ENCODE measurements around the gene VPS50. TPM values are rescaled to one million over a fixed set of nuclear protein-coding genes. Genes with fewer than 3 reads are reported as not detected.
"Not testable (repeated sequence)": the region's sequence is repeated elsewhere in the genome, so short reads cannot be mapped to it uniquely, and the experiment has no call there.

The VPS50 gene
- total RNA-seq, 2 donors from 2014 or later, result 23.4 to 25.7 TPM

DNA sequence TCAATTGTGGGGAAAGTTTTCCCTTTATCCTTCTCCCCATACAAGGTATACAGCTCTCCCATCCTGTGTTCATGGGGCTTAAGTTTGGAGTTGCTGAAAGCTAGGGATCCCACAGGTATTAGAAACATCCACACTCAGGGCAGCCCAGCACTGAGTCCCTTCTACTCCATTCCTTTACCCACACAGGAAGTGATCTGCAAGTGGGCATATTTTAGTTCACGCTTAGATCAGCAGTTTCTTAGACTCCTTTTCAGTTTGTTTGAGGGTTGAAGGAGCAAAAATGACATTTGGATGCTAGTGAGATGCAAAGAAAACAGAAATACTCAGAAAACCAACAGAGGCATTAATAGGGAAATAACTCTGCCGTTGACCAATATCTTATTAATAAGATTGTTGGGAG lies 134.7 kb downstream of the VPS50 start:
- ATAC-seq (replicated peaks in 1 of 2) (no peak), DNase-seq (no peak)
- peaks cover 3% of the 10 kb centered on the region in 2 donors for H3K9me3 Mint-ChIP-seq
- no peaks in the 10 kb centered on the region for H3K4me1 Mint-ChIP-seq (ENCODE audit: low read depth)
- peaks cover 0 to 3% of the 10 kb centered on the region in 2 donors for H3K36me3 Mint-ChIP-seq (ENCODE audit: insufficient read depth in 2 of 2)
- H3K27me3 Mint-ChIP-seq (ENCODE audit: low read depth), result no peaks in the 10 kb centered on the region
- no peak overlapping the region for H3K4me3 Mint-ChIP-seq
- no peak overlapping the region for H3K27ac Mint-ChIP-seq

DNA sequence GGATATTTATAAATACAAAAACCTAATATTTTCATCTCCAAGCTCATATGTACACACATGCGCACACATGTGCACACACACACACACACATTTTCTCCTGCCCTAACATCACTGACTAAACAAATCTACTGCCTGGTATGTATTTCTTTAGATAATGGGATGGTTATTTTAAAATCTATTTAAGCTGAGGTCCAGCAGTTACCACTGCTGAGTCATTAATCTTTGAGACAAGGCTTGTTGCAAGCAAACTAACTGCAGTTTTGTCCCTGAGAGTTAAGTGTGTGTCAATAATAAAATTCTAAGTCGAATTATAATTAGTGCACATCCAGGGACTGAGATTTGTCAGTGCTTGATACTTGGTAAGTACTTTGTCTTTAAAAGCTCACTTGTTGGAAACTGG lies 135.1 kb downstream of the VPS50 start:
- ATAC-seq (replicated peaks in 1 of 2), result no peak
- Mint-ChIP-seq H3K36me3 (ENCODE audit: insufficient read depth in 2 of 2) (peaks cover 0 to 3% of the 10 kb centered on the region in 2 donors), H3K4me3 (no peak overlapping the region), H3K4me1 (ENCODE audit: low read depth) (no peaks in the 10 kb centered on the region), H3K9me3 (peaks cover 3% of the 10 kb centered on the region in 2 donors), H3K27me3 (ENCODE audit: low read depth) (no peaks in the 10 kb centered on the region), H3K27ac (no peak overlapping the region)
- DNase-seq, result no peak

GRCh38 chr7:93370937-93371336 lies 138.8 kb downstream of the VPS50 start:
- H3K4me3 Mint-ChIP-seq; H3K9me3 Mint-ChIP-seq; DNase-seq; ATAC-seq (replicated peaks in 1 of 2); H3K36me3 Mint-ChIP-seq (ENCODE audit: insufficient read depth in 2 of 2); H3K4me1 Mint-ChIP-seq (ENCODE audit: low read depth); H3K27ac Mint-ChIP-seq: not testable (repeated sequence)
- H3K27me3 Mint-ChIP-seq (ENCODE audit: low read depth), result peaks cover 10% of the 10 kb centered on the region

- ATAC-seq (replicated peaks in 1 of 2), result no peak
- Mint-ChIP-seq H3K4me1 (ENCODE audit: low read depth) (no peaks in the 10 kb centered on the region), H3K27me3 (ENCODE audit: low read depth) (peaks cover 24% of the 10 kb centered on the region), H3K9me3 (peaks cover 3% of the 10 kb centered on the region in 2 donors), H3K27ac (no peak overlapping the region), H3K36me3 (ENCODE audit: insufficient read depth in 2 of 2) (peaks cover 0 to 3% of the 10 kb centered on the region in 2 donors), H3K4me3 (no peak overlapping the region)
- DNase-seq, result no peak
Observed at GRCh38 chr7:93373537-93373936, 141.4 kb downstream of the VPS50 start.

DNA sequence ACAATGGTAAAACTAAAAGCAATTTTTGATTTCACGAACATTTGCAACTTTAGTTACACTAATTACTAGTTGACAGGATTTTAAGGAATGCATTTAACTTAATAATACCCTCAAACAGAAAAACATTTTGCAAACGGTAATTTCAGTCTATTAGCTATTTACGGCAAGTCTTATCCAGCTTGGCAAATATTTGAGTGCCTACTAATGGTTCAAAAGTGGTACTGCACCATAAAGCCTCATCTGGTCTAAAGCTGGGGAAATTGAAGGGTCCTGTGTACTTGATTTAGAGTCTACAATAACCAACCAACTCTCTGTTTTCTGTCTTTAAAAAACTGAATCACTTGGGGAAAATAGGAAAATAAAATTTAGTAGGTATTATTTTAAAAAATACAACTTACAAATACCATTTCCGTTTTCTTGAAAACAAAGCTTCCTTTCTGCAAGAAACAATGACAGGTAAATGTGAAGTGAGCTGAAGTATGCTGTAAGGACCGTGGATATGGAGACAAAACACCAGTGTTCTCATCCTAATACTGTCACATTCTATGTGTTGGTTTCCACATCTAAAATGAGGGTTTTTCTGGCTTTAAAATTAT lies 142.3 kb downstream of the VPS50 start:
- Mint-ChIP-seq H3K4me3 (no peak overlapping the region), H3K4me1 (ENCODE audit: low read depth) (no peaks in the 10 kb centered on the region), H3K9me3 (no peaks in the 10 kb centered on the region), H3K27ac (no peak overlapping the region), H3K36me3 (ENCODE audit: insufficient read depth in 2 of 2) (no peaks in the 10 kb centered on the region), H3K27me3 (ENCODE audit: low read depth) (peaks cover 24% of the 10 kb centered on the region)
- no peak for DNase-seq
- no peak for ATAC-seq (replicated peaks in 1 of 2)

DNA sequence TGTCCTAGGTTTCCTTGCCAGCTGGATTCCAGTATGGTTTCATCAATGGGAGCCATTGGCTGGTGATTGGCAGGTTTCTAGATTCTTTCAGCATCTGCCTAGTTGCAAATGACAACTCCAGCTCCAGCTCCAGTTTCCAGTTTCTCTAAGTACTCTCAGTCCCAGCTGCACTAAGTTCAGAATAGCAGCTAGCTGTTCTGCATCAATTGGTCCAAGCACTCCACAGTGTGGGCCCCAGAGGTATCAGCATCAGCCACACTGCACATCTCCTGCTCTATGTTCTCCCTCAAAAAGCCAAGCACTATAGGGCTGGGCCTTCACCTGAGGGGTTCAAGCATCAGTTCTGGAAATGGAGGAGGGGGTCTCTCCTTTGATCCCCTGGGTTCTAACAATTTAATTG lies 143.4 kb downstream of the VPS50 start:
- Mint-ChIP-seq H3K36me3 (ENCODE audit: insufficient read depth in 2 of 2) (no peaks in the 10 kb centered on the region), H3K4me3 (no peak overlapping the region), H3K27ac (no peak overlapping the region), H3K9me3 (no peaks in the 10 kb centered on the region), H3K27me3 (ENCODE audit: low read depth) (peaks cover 29% of the 10 kb centered on the region), H3K4me1 (ENCODE audit: low read depth) (no peaks in the 10 kb centered on the region)
- no peak for DNase-seq
- ATAC-seq (replicated peaks in 1 of 2), result no peak

- Mint-ChIP-seq H3K4me1 (ENCODE audit: low read depth) (no peaks in the 10 kb centered on the region), H3K4me3 (no peak overlapping the region), H3K9me3 (no peaks in the 10 kb centered on the region), H3K27ac (no peak overlapping the region), H3K36me3 (ENCODE audit: insufficient read depth in 2 of 2) (no peaks in the 10 kb centered on the region), H3K27me3 (ENCODE audit: low read depth) (peaks cover 25% of the 10 kb centered on the region)
- no peak for DNase-seq
- no peak for ATAC-seq (replicated peaks in 1 of 2)
Observed at GRCh38 chr7:93378131-93378760, 146.1 kb downstream of the VPS50 start.

- DNase-seq (no peak), ATAC-seq (replicated peaks in 1 of 2) (no peak)
- Mint-ChIP-seq H3K27ac (no peak overlapping the region), H3K27me3 (ENCODE audit: low read depth) (peaks cover 26% of the 10 kb centered on the region), H3K4me3 (no peak overlapping the region), H3K9me3 (no peaks in the 10 kb centered on the region), H3K36me3 (ENCODE audit: insufficient read depth in 2 of 2) (no peaks in the 10 kb centered on the region), H3K4me1 (ENCODE audit: low read depth) (no peaks in the 10 kb centered on the region)
Observed at GRCh38 chr7:93382362-93382761, 150.2 kb downstream of the VPS50 start.

GRCh38 chr7:93390660-93391059 lies 158.5 kb downstream of the VPS50 start:
- H3K4me1 Mint-ChIP-seq (ENCODE audit: low read depth), result no peaks in the 10 kb centered on the region
- no peak for ATAC-seq (replicated peaks in 1 of 2)
- H3K4me3 Mint-ChIP-seq, result no peak overlapping the region
- no peak overlapping the region for H3K27ac Mint-ChIP-seq
- no peaks in the 10 kb centered on the region for H3K9me3 Mint-ChIP-seq
- peaks cover 13% of the 10 kb centered on the region for H3K27me3 Mint-ChIP-seq (ENCODE audit: low read depth)
- no peak for DNase-seq
- H3K36me3 Mint-ChIP-seq (ENCODE audit: insufficient read depth in 2 of 2), result no peaks in the 10 kb centered on the region

DNA sequence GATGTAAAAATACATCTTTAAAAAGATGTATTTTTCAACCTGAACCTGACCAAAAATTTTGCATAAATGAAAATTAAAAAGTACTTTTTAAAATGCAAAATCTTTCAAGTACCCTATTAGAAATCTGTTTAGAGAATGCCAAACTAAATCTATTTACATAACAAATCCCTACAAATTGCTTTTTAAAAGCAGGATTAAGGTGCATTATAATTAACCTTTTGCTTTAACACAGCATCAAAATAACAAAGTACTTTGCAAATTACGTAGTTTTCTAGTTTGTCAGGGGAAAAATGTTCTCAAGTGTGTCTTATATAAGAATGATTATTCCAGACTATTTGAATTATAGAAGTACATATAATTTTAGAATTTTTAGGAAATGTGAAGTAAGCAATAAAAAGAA lies 160.8 kb downstream of the VPS50 start:
- Mint-ChIP-seq H3K27ac (no peak overlapping the region), H3K27me3 (ENCODE audit: low read depth) (no peaks in the 10 kb centered on the region), H3K4me3 (no peak overlapping the region)

DNA sequence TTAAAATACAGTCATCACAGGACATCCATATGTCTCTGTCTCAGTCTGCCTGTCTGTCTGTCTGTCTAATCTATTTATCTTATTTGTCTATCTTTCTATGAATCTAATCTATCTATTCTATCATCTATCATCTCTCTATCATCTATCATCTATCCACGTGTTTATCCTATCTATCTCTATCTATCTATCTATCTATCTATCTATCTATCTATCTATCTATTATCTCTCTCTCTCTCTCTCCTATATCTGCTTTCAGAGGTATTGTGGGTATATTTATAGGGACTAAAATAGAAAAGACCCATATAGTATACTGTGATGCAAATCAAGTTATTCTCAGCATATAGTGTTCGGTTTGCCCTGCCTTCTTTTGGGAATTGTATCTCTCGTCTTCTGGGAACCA lies 167.5 kb downstream of the VPS50 start:
- H3K27ac Mint-ChIP-seq, result peak overlapping the region; percentile 47
- no peak overlapping the region for H3K4me3 Mint-ChIP-seq
- no peak for DNase-seq
- no peaks in the 10 kb centered on the region for H3K36me3 Mint-ChIP-seq (ENCODE audit: insufficient read depth in 2 of 2)
- H3K4me1 Mint-ChIP-seq (ENCODE audit: low read depth), result no peaks in the 10 kb centered on the region
- ATAC-seq (replicated peaks in 1 of 2), result no peak
- H3K9me3 Mint-ChIP-seq, result peaks cover 0 to 4% of the 10 kb centered on the region in 2 donors
- no peaks in the 10 kb centered on the region for H3K27me3 Mint-ChIP-seq (ENCODE audit: low read depth)

More for the DNA sequence above, 160.8 kb downstream of the VPS50 start:
- ATAC-seq (replicated peaks in 1 of 2), result no peak
- Mint-ChIP-seq H3K36me3 (ENCODE audit: insufficient read depth in 2 of 2) (no peaks in the 10 kb centered on the region), H3K4me1 (ENCODE audit: low read depth) (no peaks in the 10 kb centered on the region), H3K9me3 (no peaks in the 10 kb centered on the region)
- no peak for DNase-seq

DNA sequence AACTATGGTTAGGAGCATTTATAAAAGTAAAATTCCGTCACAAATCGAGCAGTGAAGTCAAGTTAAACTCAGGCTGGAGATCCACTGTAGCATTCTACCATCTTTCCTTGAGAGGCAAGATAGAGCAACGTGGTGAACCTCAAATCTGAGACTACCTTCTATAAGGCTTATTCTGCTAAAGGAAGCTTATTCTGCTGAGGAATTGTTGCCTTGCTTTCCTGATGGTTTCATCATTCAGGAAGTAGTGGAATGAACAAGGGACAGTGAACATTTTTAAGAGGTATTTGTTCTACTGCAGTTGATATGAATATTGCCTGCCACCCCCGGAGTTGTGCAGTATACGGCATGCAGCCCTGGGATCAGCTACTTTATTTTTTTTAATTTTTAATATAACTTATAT lies 170.8 kb downstream of the VPS50 start:
- Mint-ChIP-seq H3K4me3 (no peak overlapping the region), H3K9me3 (peaks cover 3 to 4% of the 10 kb centered on the region in 2 donors)

GRCh38 chr7:93407239-93407638 lies 175.1 kb downstream of the VPS50 start:
- ATAC-seq (replicated peaks in 1 of 2), result no peak
- Mint-ChIP-seq H3K27me3 (ENCODE audit: low read depth) (no peaks in the 10 kb centered on the region), H3K9me3 (peaks cover 2 to 3% of the 10 kb centered on the region in 2 donors), H3K4me3 (no peak overlapping the region), H3K4me1 (ENCODE audit: low read depth) (no peaks in the 10 kb centered on the region), H3K36me3 (ENCODE audit: insufficient read depth in 2 of 2) (no peaks in the 10 kb centered on the region), H3K27ac (no peak overlapping the region)
- DNase-seq, result no peak

More for the DNA sequence above, 170.8 kb downstream of the VPS50 start:
- no peaks in the 10 kb centered on the region for H3K36me3 Mint-ChIP-seq (ENCODE audit: insufficient read depth in 2 of 2)
- no peak for DNase-seq
- H3K27me3 Mint-ChIP-seq (ENCODE audit: low read depth), result no peaks in the 10 kb centered on the region
- no peaks in the 10 kb centered on the region for H3K4me1 Mint-ChIP-seq (ENCODE audit: low read depth)
- no peak for ATAC-seq (replicated peaks in 1 of 2)
- no peak overlapping the region for H3K27ac Mint-ChIP-seq

- Mint-ChIP-seq H3K4me3 (no peak overlapping the region), H3K4me1 (ENCODE audit: low read depth) (no peaks in the 10 kb centered on the region), H3K9me3 (peaks cover 0 to 3% of the 10 kb centered on the region in 2 donors), H3K27ac (no peak overlapping the region), H3K27me3 (ENCODE audit: low read depth) (no peaks in the 10 kb centered on the region), H3K36me3 (ENCODE audit: insufficient read depth in 2 of 2) (no peaks in the 10 kb centered on the region)
- ATAC-seq (replicated peaks in 1 of 2), result no peak
- no peak for DNase-seq
Observed at GRCh38 chr7:93409324-93409723, 177.2 kb downstream of the VPS50 start.

All from activated T-cell treated with anti-CD3 and anti-CD28 coated beads, Interleukin-2, amount 50 U/mL, for 72 hours (primary cell).